ENCODE measurements around the gene LRRC1. TPM values are rescaled to one million over a fixed set of nuclear protein-coding genes. Genes with fewer than 3 reads are reported as not detected.

The LRRC1 gene
- polyA plus RNA-seq, 4 donors, result 21.8 to 41.2 (median 35.4) TPM

DNA sequence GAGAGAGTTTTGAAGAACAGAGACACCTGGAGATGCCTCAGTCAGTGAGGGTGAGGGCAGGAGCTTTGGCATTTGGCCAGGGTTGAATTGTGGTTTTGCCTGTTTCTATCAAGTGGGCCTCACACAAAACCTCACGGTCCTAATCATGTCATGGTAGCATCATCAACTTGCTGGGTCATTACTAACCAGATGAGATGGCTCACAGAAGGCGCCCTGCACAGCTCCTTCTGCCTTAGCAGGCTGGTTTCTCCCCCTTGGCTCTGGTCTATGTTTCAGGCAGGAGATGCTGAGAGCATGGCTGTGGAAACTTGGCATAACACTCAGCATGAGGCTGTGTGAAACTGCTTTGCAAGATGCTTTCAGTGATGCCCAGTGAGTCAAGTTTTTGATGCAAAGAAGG lies 99.3 kb downstream of the LRRC1 start:
- 43 to 54% (median 49%) methylated on average over 2 of the region's 2 CpGs for WGBS, 3 donors
- no peaks in the 10 kb centered on the region for H3K4me1 ChIP-seq (ENCODE audit: control insufficient read depth in 3 of 3, insufficient read depth in 2 of 3, low read depth in 1 of 3, low read length in 2 of 3)
- no peak for FAIRE-seq
- H3K4me3 ChIP-seq (ENCODE audit: low read depth in 1 of 3, low read length in 3 of 3), result no peak overlapping the region
- no peak overlapping the region for H3K27ac ChIP-seq (ENCODE audit: low read depth in 1 of 3, low read length in 2 of 3)
- peaks cover 0 to 3% (median 2%) of the 10 kb centered on the region in 3 donors for H3K36me3 ChIP-seq (ENCODE audit: control insufficient read depth in 3 of 3, insufficient read depth in 2 of 3, low read depth in 1 of 3, low read length in 3 of 3)
- H3K9me3 ChIP-seq (ENCODE audit: control insufficient read depth in 2 of 2, insufficient read depth in 1 of 2, low read depth in 1 of 2, low read length in 1 of 2), result no peaks in the 10 kb centered on the region
- H3K27me3 ChIP-seq (ENCODE audit: control insufficient read depth in 3 of 3, insufficient read depth in 3 of 3, low read length in 3 of 3), result no peaks in the 10 kb centered on the region
- no peak for DNase-seq

DNA sequence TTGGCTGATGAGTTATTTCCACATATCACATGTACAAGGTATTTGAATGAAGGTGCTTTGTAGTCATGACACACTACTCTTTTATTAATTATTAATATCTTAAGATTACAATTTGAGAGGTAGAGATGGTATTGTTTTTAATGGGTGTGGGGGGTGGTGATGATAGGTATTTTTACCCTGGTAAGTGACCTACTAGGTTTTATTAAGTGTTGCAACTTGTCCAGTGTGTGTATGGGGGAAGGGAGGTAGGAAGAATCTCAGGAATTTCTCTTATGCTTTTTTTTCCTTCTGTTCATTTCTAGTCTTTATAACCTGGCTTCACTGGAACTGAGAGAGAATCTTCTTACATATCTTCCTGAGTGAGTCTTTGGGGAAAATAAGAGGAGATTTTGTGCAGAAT lies 101.4 kb downstream of the LRRC1 start:
- no peak for DNase-seq

DNA sequence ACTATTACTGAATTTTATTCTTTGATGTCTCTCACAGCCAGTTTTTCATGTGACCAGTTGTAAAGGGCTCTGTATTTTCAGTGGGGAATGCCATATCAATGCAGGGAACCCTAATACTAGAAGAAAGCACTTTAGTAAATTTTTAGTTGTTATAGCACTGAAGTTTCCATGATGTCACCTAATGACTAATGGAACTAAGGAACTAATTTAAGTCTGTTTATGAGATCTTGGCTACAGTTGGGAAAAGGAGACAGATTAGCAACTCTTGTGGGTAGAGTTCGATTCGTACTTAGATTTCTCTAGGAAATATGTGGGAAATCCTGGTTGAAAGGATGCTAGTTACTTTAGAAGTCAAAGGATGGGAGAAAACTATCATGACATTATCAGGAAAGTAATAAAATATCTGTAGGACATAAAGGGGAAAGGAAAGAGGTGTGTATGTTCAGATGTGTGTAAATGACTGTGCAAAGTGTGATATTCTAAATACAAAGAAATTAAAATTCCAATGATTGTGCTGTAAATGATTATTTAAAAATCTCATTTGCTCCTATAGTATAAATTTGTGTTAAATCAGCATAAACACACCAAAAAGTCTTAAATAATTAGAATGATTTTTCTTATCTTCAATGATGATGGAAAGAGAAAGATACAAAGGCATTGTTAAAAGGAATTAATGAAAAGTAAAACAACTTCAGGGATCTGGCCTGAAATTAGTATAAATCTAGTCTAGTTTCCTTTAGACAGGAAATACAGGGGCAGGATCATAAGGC lies 103.4 kb downstream of the LRRC1 start:
- 72 to 87% (median 82%) methylated on average over 2 of the region's 2 CpGs for WGBS, 3 donors
- H3K4me3 ChIP-seq (ENCODE audit: low read depth in 1 of 3, low read length in 3 of 3), result no peak overlapping the region
- DNase-seq (no peak), FAIRE-seq (no peak)
- peaks cover 4 to 18% (median 11%) of the 10 kb centered on the region in 3 donors for H3K36me3 ChIP-seq (ENCODE audit: control insufficient read depth in 3 of 3, insufficient read depth in 2 of 3, low read depth in 1 of 3, low read length in 3 of 3)
- H3K27ac ChIP-seq (ENCODE audit: low read depth in 1 of 3, low read length in 2 of 3), result no peak overlapping the region
- H3K4me1 ChIP-seq (ENCODE audit: control insufficient read depth in 3 of 3, insufficient read depth in 2 of 3, low read depth in 1 of 3, low read length in 2 of 3), result no peaks in the 10 kb centered on the region
- H3K27me3 ChIP-seq (ENCODE audit: control insufficient read depth in 3 of 3, insufficient read depth in 3 of 3, low read length in 3 of 3), result no peaks in the 10 kb centered on the region
- H3K9me3 ChIP-seq (ENCODE audit: control insufficient read depth in 2 of 2, insufficient read depth in 1 of 2, low read depth in 1 of 2, low read length in 1 of 2), result no peaks in the 10 kb centered on the region

More for the DNA sequence above, 101.4 kb downstream of the LRRC1 start:
- no peaks in the 10 kb centered on the region for H3K4me1 ChIP-seq (ENCODE audit: control insufficient read depth in 3 of 3, insufficient read depth in 2 of 3, low read depth in 1 of 3, low read length in 2 of 3)
- H3K4me3 ChIP-seq (ENCODE audit: low read depth in 1 of 3, low read length in 3 of 3), result no peak overlapping the region
- H3K36me3 ChIP-seq (ENCODE audit: control insufficient read depth in 3 of 3, insufficient read depth in 2 of 3, low read depth in 1 of 3, low read length in 3 of 3), result peaks cover 0 to 8% (median 3%) of the 10 kb centered on the region in 3 donors
- H3K27me3 ChIP-seq (ENCODE audit: control insufficient read depth in 3 of 3, insufficient read depth in 3 of 3, low read length in 3 of 3), result no peaks in the 10 kb centered on the region
- no peaks in the 10 kb centered on the region for H3K9me3 ChIP-seq (ENCODE audit: control insufficient read depth in 2 of 2, insufficient read depth in 1 of 2, low read depth in 1 of 2, low read length in 1 of 2)
- FAIRE-seq, result no peak
- H3K27ac ChIP-seq (ENCODE audit: low read depth in 1 of 3, low read length in 2 of 3), result no peak overlapping the region

DNA sequence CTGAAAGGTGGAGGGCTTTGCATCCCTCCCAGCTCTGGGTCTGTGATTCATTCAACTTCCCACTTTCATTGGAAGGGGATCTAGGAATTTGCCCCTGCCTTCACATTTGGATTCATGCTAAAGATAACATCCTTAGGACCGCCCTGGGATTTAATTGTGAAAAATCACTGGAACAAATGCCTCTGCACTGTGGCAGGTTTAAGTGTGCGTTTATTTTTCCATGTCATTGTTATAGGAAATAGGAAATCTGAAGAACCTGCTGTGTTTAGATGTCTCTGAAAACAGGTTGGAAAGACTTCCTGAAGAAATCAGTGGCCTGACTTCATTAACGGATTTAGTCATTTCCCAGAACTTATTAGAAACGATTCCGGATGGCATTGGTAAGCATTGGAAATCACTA lies 104.7 kb downstream of the LRRC1 start:
- FAIRE-seq, result no peak
- H3K36me3 ChIP-seq (ENCODE audit: control insufficient read depth in 3 of 3, insufficient read depth in 2 of 3, low read depth in 1 of 3, low read length in 3 of 3), result peaks cover 5 to 22% (median 15%) of the 10 kb centered on the region in 3 donors
- DNase-seq, result no peak
- H3K27me3 ChIP-seq (ENCODE audit: control insufficient read depth in 3 of 3, insufficient read depth in 3 of 3, low read length in 3 of 3), result no peaks in the 10 kb centered on the region
- no peaks in the 10 kb centered on the region for H3K9me3 ChIP-seq (ENCODE audit: control insufficient read depth in 2 of 2, insufficient read depth in 1 of 2, low read depth in 1 of 2, low read length in 1 of 2)
- no peak overlapping the region for H3K4me3 ChIP-seq (ENCODE audit: low read depth in 1 of 3, low read length in 3 of 3)
- H3K27ac ChIP-seq (ENCODE audit: low read depth in 1 of 3, low read length in 2 of 3), result no peak overlapping the region
- H3K4me1 ChIP-seq (ENCODE audit: control insufficient read depth in 3 of 3, insufficient read depth in 2 of 3, low read depth in 1 of 3, low read length in 2 of 3), result no peaks in the 10 kb centered on the region
- 88 to 96% (median 92%) methylated on average over 5 of the region's 5 CpGs for WGBS, 3 donors

DNA sequence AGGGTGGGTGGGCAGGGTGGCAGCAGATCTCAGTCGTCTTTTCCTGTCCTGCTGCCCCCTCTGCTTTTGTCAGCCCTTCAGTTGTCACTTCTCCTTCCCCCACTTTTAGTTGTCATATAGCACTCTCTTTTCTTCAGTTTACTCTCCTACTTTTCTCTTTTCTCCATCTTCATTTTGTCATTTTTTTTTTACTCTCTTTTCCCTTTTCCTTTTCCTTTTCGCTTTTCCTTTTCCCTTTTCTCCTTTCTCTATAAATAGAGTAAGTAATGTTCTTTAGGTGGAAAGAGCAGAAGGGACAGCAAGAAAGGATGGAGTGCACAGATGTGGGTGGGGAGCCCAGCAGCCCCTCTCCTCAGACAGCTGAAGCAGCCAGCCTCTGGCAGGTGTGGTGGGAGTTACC lies 108.6 kb downstream of the LRRC1 start:
- peaks cover 11 to 28% (median 20%) of the 10 kb centered on the region in 3 donors for H3K36me3 ChIP-seq (ENCODE audit: control insufficient read depth in 3 of 3, insufficient read depth in 2 of 3, low read depth in 1 of 3, low read length in 3 of 3)
- no peaks in the 10 kb centered on the region for H3K27me3 ChIP-seq (ENCODE audit: control insufficient read depth in 3 of 3, insufficient read depth in 3 of 3, low read length in 3 of 3)
- no peak overlapping the region for H3K4me3 ChIP-seq (ENCODE audit: low read depth in 1 of 3, low read length in 3 of 3)
- DNase-seq, result no peak
- FAIRE-seq, result no peak
- WGBS, 3 donors, result 90 to 95% (median 95%) methylated on average over 2 of the region's 2 CpGs
- H3K4me1 ChIP-seq (ENCODE audit: control insufficient read depth in 3 of 3, insufficient read depth in 2 of 3, low read depth in 1 of 3, low read length in 2 of 3), result no peaks in the 10 kb centered on the region
- H3K9me3 ChIP-seq (ENCODE audit: control insufficient read depth in 2 of 2, insufficient read depth in 1 of 2, low read depth in 1 of 2, low read length in 1 of 2), result no peaks in the 10 kb centered on the region
- no peak overlapping the region for H3K27ac ChIP-seq (ENCODE audit: low read depth in 1 of 3, low read length in 2 of 3)

DNA sequence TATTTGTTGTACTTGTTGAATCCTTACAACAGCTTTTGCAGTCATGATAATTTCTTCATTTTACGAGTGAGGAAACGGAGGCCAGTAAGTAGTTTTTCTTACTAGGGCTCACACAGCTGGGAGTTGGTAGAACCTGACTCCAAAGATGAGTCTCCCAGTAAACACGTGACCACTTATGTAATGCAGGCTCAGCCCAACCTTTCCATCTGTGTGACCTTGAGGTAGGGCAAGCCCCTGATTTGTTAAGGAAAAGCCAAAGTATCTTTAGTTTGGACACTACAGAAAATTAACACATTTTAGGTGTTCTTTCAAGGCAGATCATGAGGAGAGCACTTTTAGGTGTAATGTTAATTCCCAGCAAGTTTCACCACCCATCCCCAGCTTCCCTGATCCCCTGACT lies 111.3 kb downstream of the LRRC1 start:
- Histone ChIP-seq H3K27me3 (ENCODE audit: control insufficient read depth in 3 of 3, insufficient read depth in 3 of 3, low read length in 3 of 3) (no peaks in the 10 kb centered on the region), H3K9me3 (ENCODE audit: control insufficient read depth in 2 of 2, insufficient read depth in 1 of 2, low read depth in 1 of 2, low read length in 1 of 2) (no peaks in the 10 kb centered on the region), H3K36me3 (ENCODE audit: control insufficient read depth in 3 of 3, insufficient read depth in 2 of 3, low read depth in 1 of 3, low read length in 3 of 3) (peaks cover 11 to 24% (median 20%) of the 10 kb centered on the region in 3 donors), H3K4me1 (ENCODE audit: control insufficient read depth in 3 of 3, insufficient read depth in 2 of 3, low read depth in 1 of 3, low read length in 2 of 3) (no peaks in the 10 kb centered on the region), H3K4me3 (ENCODE audit: low read depth in 1 of 3, low read length in 3 of 3) (no peak overlapping the region), H3K27ac (ENCODE audit: low read depth in 1 of 3, low read length in 2 of 3) (no peak overlapping the region)
- DNase-seq (no peak), FAIRE-seq (no peak)
- WGBS, 3 donors, result 87 to 91% (median 88%) methylated on average over 3 of the region's 3 CpGs

DNA sequence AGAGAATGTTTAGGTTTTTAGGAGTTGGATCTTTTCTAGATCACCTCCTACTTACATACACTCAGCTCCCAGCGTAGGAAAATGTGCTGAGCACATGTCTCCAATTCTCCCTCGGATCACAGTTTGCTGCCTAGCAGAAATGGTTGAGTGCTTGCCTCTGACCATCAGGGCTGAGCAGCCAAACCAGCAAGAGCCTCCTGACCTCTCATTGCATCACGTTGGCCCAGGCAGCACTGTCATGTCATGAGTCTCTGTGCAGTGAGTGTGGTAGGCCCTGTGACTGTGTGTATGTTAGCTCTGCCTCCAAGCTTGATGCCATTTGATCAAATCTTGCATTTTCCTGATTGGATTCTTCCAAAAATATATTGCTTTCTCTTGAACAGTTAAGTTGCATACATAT lies 112.0 kb downstream of the LRRC1 start:
- H3K36me3 ChIP-seq (ENCODE audit: control insufficient read depth in 3 of 3, insufficient read depth in 2 of 3, low read depth in 1 of 3, low read length in 3 of 3), result peaks cover 11 to 21% (median 17%) of the 10 kb centered on the region in 3 donors
- no peak overlapping the region for H3K27ac ChIP-seq (ENCODE audit: low read depth in 1 of 3, low read length in 2 of 3)
- no peaks in the 10 kb centered on the region for H3K9me3 ChIP-seq (ENCODE audit: control insufficient read depth in 2 of 2, insufficient read depth in 1 of 2, low read depth in 1 of 2, low read length in 1 of 2)
- FAIRE-seq (no peak), DNase-seq (no peak)
- 70 to 87% (median 82%) methylated on average over 3 of the region's 3 CpGs for WGBS, 3 donors
- no peak overlapping the region for H3K4me3 ChIP-seq (ENCODE audit: low read depth in 1 of 3, low read length in 3 of 3)
- no peaks in the 10 kb centered on the region for H3K4me1 ChIP-seq (ENCODE audit: control insufficient read depth in 3 of 3, insufficient read depth in 2 of 3, low read depth in 1 of 3, low read length in 2 of 3)
- H3K27me3 ChIP-seq (ENCODE audit: control insufficient read depth in 3 of 3, insufficient read depth in 3 of 3, low read length in 3 of 3), result no peaks in the 10 kb centered on the region

DNA sequence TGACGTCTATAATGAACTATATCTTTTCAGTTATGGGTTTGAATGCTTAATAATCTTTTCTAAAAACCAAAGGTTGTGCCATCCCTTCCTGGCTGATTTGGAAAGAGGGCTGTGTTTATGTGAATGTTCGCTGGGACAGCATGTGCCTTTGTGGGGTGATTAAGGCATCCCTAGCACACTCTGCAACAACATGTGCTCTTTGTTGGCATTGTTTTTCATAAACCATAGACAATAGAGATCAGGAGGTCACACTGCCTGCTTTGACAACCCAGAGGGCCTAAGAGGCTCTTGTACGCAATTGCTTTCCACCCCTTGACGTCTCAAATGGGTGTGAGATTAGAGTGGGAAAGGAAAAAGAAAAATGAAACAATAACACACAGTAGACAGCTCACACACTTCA lies 116.0 kb downstream of the LRRC1 start:
- H3K27ac ChIP-seq (ENCODE audit: low read depth in 1 of 3, low read length in 2 of 3), result no peak overlapping the region
- H3K27me3 ChIP-seq (ENCODE audit: control insufficient read depth in 3 of 3, insufficient read depth in 3 of 3, low read length in 3 of 3), result no peaks in the 10 kb centered on the region
- H3K36me3 ChIP-seq (ENCODE audit: control insufficient read depth in 3 of 3, insufficient read depth in 2 of 3, low read depth in 1 of 3, low read length in 3 of 3), result peaks cover 2 to 20% (median 7%) of the 10 kb centered on the region in 3 donors
- whole genome bisulfite sequencing, 3 donors, result 79 to 96% (median 89%) methylated on average over 4 of the region's 4 CpGs
- DNase-seq, result no peak
- FAIRE-seq, result no peak
- H3K4me3 ChIP-seq (ENCODE audit: low read depth in 1 of 3, low read length in 3 of 3), result no peak overlapping the region
- H3K4me1 ChIP-seq (ENCODE audit: control insufficient read depth in 3 of 3, insufficient read depth in 2 of 3, low read depth in 1 of 3, low read length in 2 of 3), result peaks cover 0 to 10% (median 0%) of the 10 kb centered on the region in 3 donors
- H3K9me3 ChIP-seq (ENCODE audit: control insufficient read depth in 2 of 2, insufficient read depth in 1 of 2, low read depth in 1 of 2, low read length in 1 of 2), result no peaks in the 10 kb centered on the region

DNA sequence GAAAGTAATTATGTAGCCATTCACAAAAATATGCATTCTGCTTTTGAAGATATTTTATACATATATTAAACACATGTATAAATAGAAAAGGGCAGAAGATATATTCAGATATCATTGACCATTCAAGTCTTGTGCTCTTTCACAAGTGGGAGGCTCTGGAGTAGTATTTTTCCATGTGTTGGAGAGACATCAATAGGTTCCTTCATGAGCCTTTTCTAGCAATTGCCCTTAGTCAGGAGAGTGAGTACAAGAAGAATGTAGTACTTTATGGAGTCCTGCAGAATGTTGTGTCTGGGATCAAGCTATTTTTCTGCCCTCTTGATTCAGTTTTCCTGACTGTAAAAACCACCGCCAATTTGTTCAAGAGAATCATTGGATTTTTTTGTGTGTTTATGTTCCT lies 117.9 kb downstream of the LRRC1 start:
- WGBS, 3 donors, result 90 to 97% (median 95%) methylated on average over 1 of the region's 1 CpG
- H3K27ac ChIP-seq (ENCODE audit: low read depth in 1 of 3, low read length in 2 of 3), result peak overlapping the region in 1 of 3 donors; percentile 22
- DNase-seq, result no peak
- FAIRE-seq, result no peak
- H3K9me3 ChIP-seq (ENCODE audit: control insufficient read depth in 2 of 2, insufficient read depth in 1 of 2, low read depth in 1 of 2, low read length in 1 of 2), result no peaks in the 10 kb centered on the region
- no peak overlapping the region for H3K4me3 ChIP-seq (ENCODE audit: low read depth in 1 of 3, low read length in 3 of 3)
- peaks cover 0 to 10% (median 0%) of the 10 kb centered on the region in 3 donors for H3K4me1 ChIP-seq (ENCODE audit: control insufficient read depth in 3 of 3, insufficient read depth in 2 of 3, low read depth in 1 of 3, low read length in 2 of 3)
- H3K36me3 ChIP-seq (ENCODE audit: control insufficient read depth in 3 of 3, insufficient read depth in 2 of 3, low read depth in 1 of 3, low read length in 3 of 3), result peaks cover 0 to 18% (median 7%) of the 10 kb centered on the region in 3 donors
- H3K27me3 ChIP-seq (ENCODE audit: control insufficient read depth in 3 of 3, insufficient read depth in 3 of 3, low read length in 3 of 3), result no peaks in the 10 kb centered on the region

Data from small intestine (tissue), 7 donors.